Stimulated activated naive CD4-positive, alpha-beta T cell treated with Interleukin-2 at 50 U/mL for 16 hours (primary cell): ENCODE measurements around the gene HMGN1.
"Not testable (repeated sequence)": the region's sequence is repeated elsewhere in the genome, so short reads cannot be mapped to it uniquely, and the experiment has no call there.

ENCODE experiments used
- DNase-seq: peaks from one replicate; lab custom pipeline; 2025; lab: John Stamatoyannopoulos, UW

The HMGN1 gene, protein sequence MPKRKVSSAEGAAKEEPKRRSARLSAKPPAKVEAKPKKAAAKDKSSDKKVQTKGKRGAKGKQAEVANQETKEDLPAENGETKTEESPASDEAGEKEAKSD

DNA sequence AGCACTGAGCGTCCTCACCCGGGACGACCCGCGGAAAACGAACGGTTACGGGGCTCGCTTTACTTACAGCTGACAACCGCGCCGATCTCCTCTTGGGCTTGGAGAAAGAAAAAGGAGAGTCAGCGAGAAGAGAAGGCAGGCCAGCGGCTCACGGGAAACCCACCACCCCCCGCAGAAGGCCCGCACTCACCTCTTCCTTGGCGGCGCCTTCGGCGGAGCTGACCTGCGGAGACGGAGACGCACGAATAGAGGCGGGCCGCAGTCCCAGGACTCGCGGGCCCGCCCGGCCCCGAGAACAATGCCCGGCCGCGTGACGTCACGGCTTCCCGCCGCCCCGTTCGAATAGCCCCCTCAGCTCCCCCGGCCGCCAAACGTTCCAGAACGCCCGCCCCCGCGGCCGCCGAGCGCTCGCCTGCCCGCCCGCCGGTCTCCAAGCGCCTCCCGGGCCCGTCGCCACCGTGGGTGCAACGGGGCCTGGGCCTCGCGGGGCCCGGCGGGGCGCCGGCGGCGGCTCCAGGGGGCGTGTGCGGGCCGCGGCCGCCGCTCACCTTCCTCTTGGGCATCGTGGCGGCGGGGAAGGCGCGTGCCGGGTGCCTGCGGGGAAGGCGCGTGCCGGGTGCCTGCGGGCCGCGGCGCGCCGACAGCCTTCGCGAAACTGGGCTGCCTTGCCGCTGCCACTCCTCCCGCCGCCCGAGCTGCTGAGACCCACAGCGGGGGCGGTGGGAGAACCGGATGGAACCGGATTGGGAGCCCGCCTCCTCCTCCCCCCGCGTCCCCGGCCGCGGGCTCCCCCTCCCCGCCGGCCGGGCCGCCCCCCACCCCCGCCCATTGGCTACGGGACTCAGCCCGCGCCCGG lies at the start of gene HMGN1:
HMGN1 (minus strand) TSS at position 734 of the 856 bp plus-strand sequence; CDS start at position 563, 171 bp downstream.
- DNase-seq: peak; percentile 97

DNA sequence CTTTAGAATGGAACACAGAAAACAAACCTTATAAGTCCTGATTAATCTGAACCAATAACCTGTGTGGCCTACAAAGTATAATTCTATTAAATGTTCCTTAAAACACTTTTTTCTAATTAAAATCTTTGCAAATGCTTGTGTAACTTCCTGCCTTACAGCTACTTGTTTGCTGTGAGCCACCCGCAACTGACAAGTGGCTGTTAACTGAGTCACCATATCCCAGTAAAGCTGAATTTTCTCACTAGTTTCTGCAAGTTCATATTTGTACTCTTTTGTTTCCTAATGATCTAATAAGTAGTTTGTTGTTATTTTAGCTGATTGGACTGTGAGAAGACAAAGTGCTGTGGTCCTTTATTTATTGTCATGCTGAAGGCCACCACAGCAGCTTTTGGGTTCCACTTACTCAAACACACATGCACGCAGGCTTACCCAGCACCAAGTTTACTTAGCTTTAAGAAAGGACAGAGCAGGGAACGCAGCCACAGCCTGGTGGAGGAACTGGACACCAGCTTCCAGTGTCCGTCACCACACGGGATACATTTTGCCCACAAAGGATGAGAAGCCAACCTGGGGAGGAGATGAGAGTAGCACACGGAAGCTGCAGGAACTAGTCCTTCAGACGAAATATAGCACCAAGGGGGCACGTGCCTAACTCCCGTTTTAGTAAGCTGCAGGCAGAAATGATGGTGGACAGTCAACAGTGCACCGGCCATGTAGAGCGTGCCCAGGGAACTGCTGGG lies 48.9 kb upstream of the HMGN1 start:
- DNase-seq: no peak

DNA sequence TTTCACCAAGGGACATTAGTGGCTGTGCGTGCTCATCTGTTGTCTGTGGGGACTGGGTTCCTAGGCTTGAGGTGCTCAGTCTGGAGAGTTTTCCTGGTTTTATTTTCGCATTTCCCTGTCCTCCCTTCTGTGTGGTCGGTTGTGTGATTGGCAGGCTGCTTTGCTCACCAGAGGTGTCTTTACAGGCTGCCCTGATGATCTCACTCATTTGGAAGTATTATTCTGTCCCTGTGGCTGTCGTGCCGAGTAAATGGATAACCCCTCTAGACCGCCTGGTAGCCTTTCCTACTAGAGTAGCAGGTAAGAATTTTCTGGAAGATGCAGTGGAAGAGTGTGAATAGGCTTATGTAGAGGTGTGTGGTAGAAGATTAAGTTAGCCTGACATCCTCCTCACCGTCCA lies 44.1 kb upstream of the HMGN1 start:
- DNase-seq: no peak

DNA sequence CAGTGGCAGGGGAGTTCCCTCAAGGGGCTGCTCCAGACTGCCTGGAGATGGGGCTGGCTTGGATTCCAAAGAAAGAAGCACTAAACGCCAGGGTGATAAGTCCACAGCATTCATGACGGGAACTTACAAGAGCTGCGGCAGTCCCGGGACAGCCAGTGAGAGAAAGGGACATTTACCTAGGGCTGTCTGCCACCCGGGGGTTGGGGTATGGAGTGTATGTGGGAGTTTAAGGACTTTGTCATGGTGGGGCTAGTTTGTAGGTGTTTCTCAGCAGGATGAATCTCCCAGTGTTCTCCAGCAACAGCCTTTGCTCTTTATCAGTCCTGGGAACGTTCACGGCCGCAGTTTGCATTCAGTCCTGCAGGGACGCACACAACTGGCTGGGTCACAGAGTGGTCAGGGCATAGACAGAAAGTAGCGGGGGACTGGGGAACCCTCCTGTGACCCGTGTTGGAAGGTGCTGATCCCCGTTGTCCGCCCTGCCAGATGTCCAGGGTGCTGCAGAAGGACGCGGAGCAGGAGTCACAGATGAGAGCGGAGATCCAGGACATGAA lies 41.4 kb upstream of the HMGN1 start:
- DNase-seq: no peak

DNA sequence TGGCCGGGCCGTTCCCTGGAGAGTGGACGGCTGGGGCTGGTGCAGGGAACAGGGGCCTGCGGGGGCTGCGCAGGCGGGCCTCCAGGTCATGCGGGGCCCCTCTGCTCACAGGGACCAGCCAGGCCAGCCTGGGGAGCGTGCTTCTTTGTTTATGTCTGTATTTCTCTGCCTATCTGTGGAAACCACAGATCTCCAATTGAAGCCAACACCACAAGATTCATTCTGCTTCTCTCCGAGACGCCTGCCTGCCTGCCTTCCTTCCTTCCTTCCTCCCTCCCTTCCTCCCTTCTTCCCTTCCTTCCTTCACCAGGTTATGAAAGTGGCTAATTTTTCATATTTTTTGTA lies 39.9 kb upstream of the HMGN1 start:
- no peak for DNase-seq

DNA sequence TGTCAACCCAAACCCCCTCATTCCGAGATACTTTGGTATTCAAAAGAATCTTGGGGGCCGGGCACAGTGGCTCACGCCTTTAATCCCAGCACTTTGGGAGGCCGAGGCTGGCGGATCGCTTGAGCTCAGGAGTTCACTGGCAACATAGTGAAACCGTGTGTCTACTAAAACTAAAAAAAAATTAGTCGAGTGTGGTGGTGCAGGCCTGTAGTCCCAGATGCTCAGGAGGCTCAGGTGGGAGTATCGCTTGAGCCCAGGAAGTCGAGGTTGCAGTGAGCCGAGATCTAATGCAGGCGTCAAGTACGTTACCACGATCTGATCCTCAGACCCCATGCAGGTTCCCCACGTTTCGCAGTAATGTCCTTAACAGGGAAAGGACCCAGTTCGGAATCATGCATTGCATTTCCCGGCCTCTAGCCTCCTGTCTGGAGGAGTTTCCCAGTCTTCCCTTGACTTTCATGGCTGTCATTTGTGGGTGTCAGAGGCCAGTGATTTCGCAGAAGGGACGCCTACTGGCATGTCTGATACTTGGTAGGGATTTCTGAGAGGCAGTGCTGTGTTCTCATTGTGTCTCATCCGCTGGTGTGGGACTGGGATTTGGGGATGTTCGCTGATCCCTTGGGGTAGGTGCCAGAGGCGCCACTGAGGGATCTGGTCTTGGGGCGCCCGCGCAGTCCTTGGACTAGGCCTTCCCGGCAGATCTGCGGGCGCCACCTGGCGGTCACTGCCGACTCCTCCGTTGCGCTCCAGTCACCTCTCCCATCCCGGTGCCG lies 39.3 kb upstream of the HMGN1 start:
- DNase-seq: peak; percentile 83

DNA sequence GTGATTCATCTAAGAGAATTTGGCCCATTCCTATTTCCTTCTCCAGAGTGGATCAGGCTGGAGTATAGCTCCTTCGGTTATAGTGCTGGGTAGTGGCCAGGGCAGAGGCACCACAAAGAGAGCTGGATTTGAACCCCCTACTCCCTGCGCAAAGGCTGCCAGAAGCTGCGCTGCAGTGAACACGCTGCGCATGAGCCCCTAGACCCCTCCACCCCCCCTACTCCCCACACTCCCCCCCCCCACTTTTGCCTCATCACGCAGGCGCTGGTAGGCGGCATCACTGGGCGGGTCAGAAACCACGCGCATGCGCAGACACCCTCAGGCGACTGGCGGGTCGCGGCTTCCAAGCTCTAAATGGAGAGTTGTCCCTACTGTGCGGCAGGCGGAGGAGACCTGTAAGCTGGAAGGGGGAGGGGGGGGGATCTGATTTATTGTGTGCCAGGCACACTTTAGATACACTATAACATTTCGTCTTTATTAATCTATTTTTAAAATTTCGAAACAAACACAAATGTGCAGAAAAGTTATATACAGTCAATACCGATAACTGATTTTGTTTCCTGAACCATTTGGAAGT lies 38.7 kb upstream of the HMGN1 start:
- DNase-seq: peak; percentile 86

DNA sequence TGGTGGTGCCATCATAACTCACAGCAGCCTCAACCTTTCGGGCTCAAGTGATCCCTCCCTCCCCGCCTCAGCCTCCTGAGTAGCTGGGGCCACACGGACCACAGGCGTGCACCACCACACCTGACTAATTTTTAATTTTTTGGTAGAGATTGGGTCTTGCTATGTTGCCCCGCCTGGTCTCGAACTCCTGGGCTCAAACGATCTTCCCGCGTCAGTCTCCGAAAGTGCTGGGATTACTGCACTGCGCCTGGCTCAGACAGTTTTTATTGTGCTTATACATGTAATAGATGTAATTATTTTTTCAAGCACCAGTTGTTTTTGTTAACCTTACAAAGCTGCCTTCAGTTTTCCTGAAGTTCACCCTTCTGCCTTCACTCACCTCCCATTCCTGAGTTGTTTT lies 38.0 kb upstream of the HMGN1 start:
- DNase-seq: no peak

DNA sequence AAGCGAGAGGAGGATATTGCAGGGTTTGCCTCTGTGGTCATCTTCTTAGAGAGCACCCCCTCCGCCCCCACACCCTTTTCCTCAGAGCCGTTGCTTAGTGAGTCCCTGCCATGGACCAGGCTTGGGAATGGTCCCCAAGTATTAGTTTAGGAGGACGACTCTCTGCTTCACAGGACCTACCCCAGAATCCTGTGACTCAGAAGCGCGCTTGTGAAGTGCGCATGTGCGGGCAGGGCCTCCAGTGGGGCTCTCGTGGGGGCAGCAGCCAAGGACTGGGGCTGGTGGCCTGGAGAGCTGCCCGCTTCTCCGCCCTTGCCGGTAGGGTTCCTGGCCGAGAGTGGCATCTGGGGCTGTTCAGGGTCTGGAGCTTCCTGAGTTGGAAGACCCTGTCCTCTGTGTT lies 37.3 kb upstream of the HMGN1 start:
- DNase-seq: no peak

DNA sequence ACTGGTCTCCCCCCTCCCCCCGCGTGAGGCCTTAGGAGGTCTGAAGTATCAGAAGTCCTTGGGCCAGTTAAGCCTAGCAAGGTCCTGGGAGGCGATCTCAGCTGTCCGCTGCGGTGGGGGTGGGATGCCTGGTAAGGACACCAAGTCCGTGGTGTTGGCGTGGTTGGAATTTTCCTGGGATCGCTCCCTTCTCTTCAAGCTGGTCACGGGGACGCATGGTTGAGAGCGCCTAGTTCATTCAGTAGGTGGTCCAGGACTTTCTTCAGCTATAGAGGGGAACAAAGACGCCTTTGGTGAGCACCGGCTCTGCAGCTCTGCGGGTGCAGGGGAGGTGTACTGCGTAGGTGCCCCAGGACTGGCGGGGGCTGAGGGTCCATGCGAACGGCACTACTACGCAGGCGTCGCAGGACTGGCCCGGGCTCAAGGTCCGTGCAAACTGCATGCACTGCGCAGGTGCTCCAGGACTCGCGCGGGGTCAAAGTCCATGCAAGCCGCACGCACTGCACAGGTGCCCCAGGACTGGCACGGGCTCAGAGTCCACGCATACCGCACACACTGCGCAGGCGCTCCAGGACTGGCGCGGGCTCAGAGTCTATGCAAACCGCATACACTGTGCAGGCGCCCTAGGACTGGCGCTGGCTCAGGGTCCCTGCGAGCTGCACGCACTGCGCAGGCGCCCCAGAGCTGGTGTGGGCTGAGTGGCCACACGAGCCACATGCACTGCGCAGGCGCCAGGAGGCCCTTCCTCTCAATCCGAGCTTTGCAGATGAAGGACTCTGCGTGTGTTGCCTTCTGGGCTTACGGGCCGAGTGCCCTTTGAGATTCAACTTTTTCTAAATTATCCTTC lies 36.6 kb upstream of the HMGN1 start:
- peak; percentile 56 for DNase-seq

DNA sequence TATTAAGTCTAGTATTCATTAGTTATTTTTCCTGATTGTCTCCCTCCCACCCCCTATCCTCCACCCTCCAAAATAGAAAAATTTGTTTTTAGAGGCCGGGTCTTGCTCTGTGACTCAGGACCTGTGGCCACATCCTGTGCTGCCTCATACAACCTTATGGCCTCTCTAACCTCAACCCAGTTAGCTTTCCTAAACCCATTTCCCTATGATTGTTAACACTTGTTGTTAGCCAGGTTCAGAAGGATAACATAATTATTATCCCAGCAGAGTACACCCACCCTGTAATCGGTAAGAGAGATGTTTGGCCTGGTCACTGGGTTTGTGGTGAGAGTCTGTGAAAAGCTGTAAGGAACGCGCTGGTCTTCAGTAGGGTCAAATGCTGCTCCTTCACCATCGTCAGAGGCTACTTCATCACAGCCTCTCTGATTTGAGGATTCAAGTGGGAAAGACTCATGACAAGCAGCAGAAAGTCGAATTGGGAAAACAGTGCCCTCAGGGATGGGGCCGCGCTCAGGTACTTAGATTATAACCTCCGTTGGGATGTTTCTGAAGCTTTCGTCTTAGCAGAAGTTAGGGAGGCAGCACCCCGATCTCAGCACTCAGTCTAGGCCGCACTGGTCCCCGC lies 35.9 kb upstream of the HMGN1 start:
- no peak for DNase-seq

DNA sequence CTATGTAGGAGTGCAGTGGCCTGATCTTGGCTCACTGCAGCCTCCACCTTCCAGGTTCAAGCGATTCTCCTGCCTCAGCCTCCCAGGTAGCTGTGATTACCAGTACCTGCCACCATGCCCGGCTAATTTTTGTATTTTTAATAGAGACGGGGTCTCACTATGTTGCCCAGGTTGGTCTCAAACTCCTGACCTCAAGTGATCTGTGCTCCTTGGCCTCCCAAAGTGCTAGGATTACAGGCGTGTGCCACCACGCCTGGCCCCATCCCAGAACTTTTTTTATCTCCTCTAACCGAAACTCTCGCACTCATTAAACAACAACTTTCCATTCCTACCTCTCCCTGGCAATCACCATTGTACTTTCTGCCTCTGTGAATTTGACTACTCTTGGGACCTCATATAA lies 33.2 kb upstream of the HMGN1 start:
- DNase-seq: not testable (repeated sequence)

DNA sequence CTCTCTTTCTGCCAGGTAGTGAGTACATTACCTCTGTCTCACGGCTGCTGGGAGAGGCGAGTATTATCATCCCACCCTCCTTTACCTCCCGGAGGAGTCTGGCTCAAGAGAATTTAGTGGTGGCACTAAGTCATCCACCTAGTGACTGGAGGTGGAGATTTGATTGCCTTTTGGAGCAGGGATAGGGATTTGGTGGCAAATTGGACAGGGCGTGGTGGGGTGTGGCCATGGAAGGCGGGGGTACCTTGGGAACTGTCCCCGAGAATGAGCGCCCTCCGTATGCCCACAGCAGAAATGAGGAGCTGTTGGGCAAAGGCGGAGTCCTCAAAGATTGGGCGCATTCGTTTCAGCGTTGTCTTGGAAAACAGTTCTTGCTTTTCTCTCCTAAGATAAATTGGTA lies 32.1 kb upstream of the HMGN1 start:
- no peak for DNase-seq

DNA sequence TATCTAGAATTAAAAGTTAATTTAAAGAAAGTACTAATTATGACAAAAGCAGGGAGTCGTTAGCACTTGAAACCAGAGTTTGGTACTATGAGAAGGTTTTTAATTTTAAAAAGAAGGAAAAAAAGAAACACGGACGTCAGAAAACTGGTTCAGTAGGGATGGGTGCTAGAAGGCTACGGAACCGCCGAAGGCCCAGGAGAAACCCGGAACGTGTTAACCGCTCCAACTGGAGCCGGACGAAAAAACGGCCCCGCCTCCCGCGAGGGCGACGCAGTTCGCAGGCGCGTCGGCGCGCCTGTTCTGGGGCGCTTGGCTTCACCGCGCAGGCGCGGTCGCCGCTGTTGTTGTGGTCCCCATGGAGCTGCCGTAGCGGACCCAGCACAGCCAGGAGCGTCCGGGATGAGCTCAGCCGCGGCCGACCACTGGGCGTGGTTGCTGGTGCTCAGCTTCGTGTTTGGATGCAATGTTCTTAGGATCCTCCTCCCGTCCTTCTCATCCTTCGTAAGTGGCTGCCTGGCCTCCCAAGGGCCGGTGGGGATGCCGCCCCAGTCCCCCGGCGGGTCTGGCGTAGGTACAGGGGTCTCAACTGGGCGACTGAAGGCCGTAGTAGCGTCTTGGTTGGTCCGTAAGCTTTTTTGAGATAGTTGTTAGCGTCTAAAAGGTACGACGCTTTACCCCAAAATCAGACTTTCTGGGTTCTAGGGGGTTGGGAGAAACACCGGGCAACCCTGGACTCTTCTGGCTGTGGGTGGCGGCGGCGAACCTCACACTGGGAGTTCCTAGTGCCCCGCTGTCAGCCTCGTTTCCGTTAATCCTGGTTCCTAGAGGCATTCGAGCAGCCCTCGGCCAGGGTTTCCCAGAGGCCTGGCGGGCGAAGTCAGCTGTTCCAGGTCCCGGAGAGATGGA lies 31.4 kb upstream of the HMGN1 start:
- peak; percentile 87 for DNase-seq

DNA sequence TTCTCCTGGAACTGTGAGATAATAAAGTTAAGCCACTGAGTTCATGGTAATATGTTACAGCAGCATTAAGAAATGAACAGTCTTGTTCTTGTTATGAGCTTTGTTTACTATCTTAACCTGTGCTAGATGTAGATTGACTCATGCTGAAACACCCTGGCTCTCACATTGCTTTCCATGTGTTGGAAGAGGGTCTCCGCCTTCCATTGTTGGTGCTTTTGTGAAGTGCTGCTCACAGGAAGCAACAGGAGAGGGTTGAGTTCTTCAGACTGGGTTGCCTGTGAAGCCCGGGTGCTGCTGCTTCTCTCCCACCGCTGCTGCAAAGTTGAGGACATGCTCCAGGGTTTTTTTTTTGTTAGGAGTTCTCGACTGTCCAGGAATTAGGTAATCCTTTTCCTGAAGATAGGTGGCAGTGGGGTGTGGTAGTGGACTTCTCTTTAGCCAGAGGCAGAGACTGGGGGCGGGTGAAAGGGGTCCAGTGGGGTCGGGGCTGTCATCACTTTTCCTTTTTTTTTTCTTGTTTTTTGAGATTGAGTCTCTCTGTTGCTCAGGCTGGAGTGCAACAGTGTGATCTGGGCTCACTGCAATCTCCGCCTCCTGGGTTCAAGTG lies 28.7 kb upstream of the HMGN1 start:
- DNase-seq: no peak

DNA sequence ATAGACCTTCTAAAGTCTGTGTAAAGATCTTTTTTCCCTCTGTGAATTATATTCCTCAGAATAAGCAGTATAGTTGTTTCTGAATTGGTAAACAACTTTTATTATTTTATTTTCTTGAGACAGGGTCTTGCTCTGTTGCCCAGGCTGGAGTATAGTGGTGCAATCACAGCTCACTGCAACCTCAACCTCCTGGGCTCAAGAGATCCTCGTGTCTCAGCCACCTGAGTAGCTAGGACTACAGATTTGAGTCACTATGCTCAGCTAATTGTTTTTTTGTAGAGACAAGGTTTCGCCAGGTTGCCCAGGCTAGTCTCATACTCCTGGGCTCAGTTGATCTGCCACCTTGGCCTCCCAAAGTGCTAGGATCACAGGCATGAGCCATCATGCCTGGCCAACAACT lies 26.6 kb upstream of the HMGN1 start:
- no peak for DNase-seq

DNA sequence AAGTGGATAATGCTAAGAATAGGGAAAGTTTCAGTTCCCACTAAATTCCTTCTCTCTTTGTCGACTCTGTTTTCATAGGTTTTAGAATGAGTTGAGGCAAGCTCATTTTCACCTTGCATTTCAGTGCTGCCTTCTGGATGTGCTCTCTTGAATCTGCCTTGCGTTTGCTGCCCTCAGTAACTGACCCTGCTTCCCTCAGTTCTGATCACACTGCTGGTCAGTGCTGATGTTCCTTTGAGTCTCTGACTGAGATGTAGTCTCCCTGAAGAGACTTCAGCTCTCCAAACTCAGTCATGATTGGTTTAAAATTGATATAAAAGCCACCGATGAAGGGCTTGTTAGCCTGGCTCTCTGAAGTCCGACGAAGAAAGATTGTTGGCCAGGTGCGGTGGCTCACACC lies 25.2 kb upstream of the HMGN1 start:
- no peak for DNase-seq

DNA sequence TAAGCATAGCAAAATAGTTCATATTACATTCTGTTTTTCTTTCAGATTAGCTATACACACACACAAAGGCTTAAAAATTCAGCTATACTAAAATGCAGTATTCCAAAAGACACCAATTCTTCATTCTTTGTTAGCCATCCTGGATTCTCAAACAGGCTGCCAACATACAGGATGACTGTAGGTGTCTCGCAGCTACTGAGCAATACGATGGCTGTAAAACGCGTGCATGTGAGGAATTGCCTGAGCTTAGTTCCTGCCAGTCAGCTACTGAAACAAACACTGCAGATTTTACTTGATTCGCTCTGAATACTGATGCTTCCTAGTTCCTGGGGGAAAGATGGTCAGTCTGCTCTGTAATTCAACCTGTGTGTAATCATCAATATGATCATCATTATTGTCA lies 24.7 kb upstream of the HMGN1 start:
- no peak for DNase-seq

DNA sequence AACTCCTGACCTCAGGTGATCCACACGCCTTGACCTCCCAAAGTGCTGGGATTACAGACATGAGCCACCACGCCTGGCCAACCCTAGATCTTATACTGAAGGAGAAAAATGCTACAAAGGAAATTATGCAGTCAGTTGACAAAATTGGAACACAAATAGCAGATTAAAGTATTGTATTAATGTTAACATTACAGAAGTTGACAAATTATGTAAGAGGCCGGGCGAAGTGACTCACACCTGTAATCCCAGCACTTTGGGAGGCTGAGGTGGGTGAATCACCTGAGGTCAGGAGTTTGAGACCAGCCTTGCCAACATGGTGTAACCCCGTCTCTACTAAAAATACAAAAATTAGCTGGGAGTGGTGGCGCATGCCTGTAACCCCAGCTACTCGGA lies 21.0 kb upstream of the HMGN1 start:
- DNase-seq: not testable (repeated sequence)
